ENCODE data around the gene CLPSL1.
"Not testable (repeated sequence)": the region's sequence is repeated elsewhere in the genome, so short reads cannot be mapped to it uniquely, and the experiment has no call there.

Gene CLPSL1

GRCh38 chr6:35780719-35781118 is at the start of gene CLPSL1:
Gene CLPSL1, plus strand, starts transcription at chr6:35781019. Its CDS starts 92 bp downstream, at chr6:35781111.
- DNase-seq, result no peak

GRCh38 chr6:35731414-35731735 is 49.4 kb upstream of the CLPSL1 start:
- DNase-seq, result no peak

GRCh38 chr6:35731736-35732532 is 48.9 kb upstream of the CLPSL1 start:
- DNase-seq, result peak; percentile 3

- DNase-seq, result no peak
Measured at GRCh38 chr6:35733633-35734032, 47.2 kb upstream of the CLPSL1 start.

GRCh38 chr6:35734319-35734718 is 46.5 kb upstream of the CLPSL1 start:
- DNase-seq, result not testable (repeated sequence)

GRCh38 chr6:35735452-35735851 is 45.4 kb upstream of the CLPSL1 start:
- DNase-seq, result no peak

GRCh38 chr6:35736253-35736894 is 44.4 kb upstream of the CLPSL1 start:
- peak; percentile 3 for DNase-seq

- no peak for DNase-seq
Measured at GRCh38 chr6:35736982-35737412, 43.8 kb upstream of the CLPSL1 start, which contains the start of gene ARMC12. Gene ARMC12, plus strand, starts transcription at chr6:35737032. Its CDS starts 77 bp downstream, at chr6:35737109.

- peak; percentile 65 for DNase-seq
Measured at GRCh38 chr6:35737413-35738211, 43.2 kb upstream of the CLPSL1 start.

- DNase-seq, result no peak
Measured at GRCh38 chr6:35739645-35740524, 40.9 kb upstream of the CLPSL1 start.

- DNase-seq, result no peak
Measured at GRCh38 chr6:35742842-35743241, 38.0 kb upstream of the CLPSL1 start.

GRCh38 chr6:35745509-35745908 is 35.3 kb upstream of the CLPSL1 start:
- DNase-seq, result no peak

GRCh38 chr6:35746516-35746915 is 34.3 kb upstream of the CLPSL1 start:
- no peak for DNase-seq

GRCh38 chr6:35747877-35748276 is 32.9 kb upstream of the CLPSL1 start:
- DNase-seq, result no peak

GRCh38 chr6:35750557-35750956 is 30.3 kb upstream of the CLPSL1 start:
- DNase-seq, result no peak

- no peak for DNase-seq
Measured at GRCh38 chr6:35751594-35751993, 29.2 kb upstream of the CLPSL1 start.

- no peak for DNase-seq
Measured at GRCh38 chr6:35752330-35752729, 28.5 kb upstream of the CLPSL1 start.

- peak; percentile 95 for DNase-seq
Measured at GRCh38 chr6:35754452-35755277, 26.2 kb upstream of the CLPSL1 start.

- no peak for DNase-seq
Measured at GRCh38 chr6:35755278-35755924, 25.4 kb upstream of the CLPSL1 start.

- DNase-seq, result no peak
Measured at GRCh38 chr6:35757456-35758123, 23.2 kb upstream of the CLPSL1 start.

Data from NCI-H2029 treated with DMSO at 0.1 percent for 48 hours (cell line).